SK-N-MC (cell line): Measurements from ENCODE around the gene CHFR.
"Not testable (repeated sequence)": the region's sequence is repeated elsewhere in the genome, so short reads cannot be mapped to it uniquely, and the experiment has no call there.

Experiments used
- DNase-seq: peaks from one replicate; pipeline ENCODE4 v3.0.0-alpha.2; 2011; ENCODE audit warnings: low read depth, low spot score
- H3K27ac ChIP-seq: fragments of 200-600 bp; sonication (generic); 2 replicates; pipeline ENCODE4 v1.5.1; 2016; ENCODE audit warnings: mixed run types
- H3K36me3 ChIP-seq: fragments of 200-600 bp; sonication (generic); 2 replicates; pipeline ENCODE4 v1.6.1; 2017; ENCODE audit warnings: antibody characterized with exemption, low read length, mixed read lengths; ENCODE audit not compliant: insufficient read depth
- H3K4me3 ChIP-seq: fragments of 200-600 bp; sonication (generic); 2 replicates; pipeline ENCODE4 v1.5.1; 2016
- H3K9ac ChIP-seq: fragments of 200-600 bp; sonication (generic); 2 replicates; pipeline ENCODE4 v1.8.0; 2017; ENCODE audit warnings: mixed run types, mixed read lengths; ENCODE audit not compliant: insufficient read length
- H3K9me3 ChIP-seq: fragments of 200-600 bp; sonication (generic); 2 replicates; pipeline ENCODE4 v1.6.1; 2017; ENCODE audit warnings: low read depth, mild to moderate bottlenecking, antibody characterized with exemption, low read length, moderate library complexity, mixed read lengths
- EZH2 ChIP-seq: fragments of 200-600 bp; sonication (generic); IDR thresholded peaks from one replicate; pipeline ENCODE4 v1.6.1; 2017; ENCODE audit warnings: antibody characterized with exemption
- FOXP2 ChIP-seq: optimal IDR thresholded peaks from 2 replicates; pipeline ENCODE3; 2011; ENCODE audit warnings: mild to moderate bottlenecking, moderate library complexity; ENCODE audit not compliant: insufficient read depth; ENCODE audit errors: extremely low read length, control extremely low read depth
- POLR2AphosphoS5 ChIP-seq: IDR thresholded peaks from 2 replicates; pipeline ENCODE4 v1.6.1; 2012; ENCODE audit warnings: mild to moderate bottlenecking, low read depth, low read length, borderline replicate concordance

CHFR gene

GRCh38 chr12:132839558-132840235, 47.7 kb downstream of the CHFR start:
- no peak for DNase-seq
- no peak for TF ChIP-seq POLR2AphosphoS5
- no peak for TF ChIP-seq EZH2
- TF ChIP-seq FOXP2: no peak
- H3K9me3 ChIP-seq: no peaks in the 10 kb centered on the region
- no peak overlapping the region for H3K27ac ChIP-seq
- H3K36me3 ChIP-seq: no peaks in the 10 kb centered on the region
- H3K4me3 ChIP-seq: no peak overlapping the region
- no peak overlapping the region for H3K9ac ChIP-seq

DNA sequence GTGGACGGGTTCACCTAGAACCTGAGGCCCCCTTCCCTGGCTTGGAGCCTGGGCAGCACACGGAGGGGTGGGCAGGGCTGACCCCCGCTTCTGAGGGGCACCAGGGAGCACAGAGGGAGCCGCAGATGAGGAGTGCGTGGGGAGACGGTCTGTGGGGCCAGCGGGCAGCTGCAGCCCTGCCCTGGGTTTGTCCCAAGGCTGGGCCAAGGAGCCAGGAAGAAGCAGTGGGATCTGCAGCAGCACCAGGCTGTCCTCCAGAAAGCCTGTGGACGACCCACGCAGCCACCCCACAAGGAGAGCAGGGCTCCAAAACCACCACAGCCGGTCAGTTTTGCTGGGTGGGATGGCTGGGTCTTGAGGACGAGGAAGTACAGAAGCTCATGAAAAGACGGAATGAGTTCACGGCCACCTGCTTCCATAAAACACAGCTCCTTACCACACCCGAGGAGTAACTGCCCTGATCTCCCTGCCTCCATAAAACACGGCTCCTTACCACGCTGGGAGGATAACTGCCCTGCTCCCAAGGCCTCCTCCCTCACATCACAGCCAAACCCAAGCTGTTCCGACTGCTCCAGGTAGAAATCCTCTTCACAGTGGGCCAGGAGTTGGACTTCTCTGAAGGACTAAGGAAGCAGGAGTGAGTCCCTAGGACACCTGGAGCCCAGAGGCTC, 48.9 kb downstream of the CHFR start:
- no peaks in the 10 kb centered on the region for H3K36me3 ChIP-seq
- no peaks in the 10 kb centered on the region for H3K9me3 ChIP-seq
- DNase-seq: no peak
- no peak overlapping the region for H3K27ac ChIP-seq
- TF ChIP-seq FOXP2: no peak
- no peak for TF ChIP-seq POLR2AphosphoS5
- TF ChIP-seq EZH2: no peak
- no peak overlapping the region for H3K4me3 ChIP-seq
- H3K9ac ChIP-seq: no peak overlapping the region

DNA sequence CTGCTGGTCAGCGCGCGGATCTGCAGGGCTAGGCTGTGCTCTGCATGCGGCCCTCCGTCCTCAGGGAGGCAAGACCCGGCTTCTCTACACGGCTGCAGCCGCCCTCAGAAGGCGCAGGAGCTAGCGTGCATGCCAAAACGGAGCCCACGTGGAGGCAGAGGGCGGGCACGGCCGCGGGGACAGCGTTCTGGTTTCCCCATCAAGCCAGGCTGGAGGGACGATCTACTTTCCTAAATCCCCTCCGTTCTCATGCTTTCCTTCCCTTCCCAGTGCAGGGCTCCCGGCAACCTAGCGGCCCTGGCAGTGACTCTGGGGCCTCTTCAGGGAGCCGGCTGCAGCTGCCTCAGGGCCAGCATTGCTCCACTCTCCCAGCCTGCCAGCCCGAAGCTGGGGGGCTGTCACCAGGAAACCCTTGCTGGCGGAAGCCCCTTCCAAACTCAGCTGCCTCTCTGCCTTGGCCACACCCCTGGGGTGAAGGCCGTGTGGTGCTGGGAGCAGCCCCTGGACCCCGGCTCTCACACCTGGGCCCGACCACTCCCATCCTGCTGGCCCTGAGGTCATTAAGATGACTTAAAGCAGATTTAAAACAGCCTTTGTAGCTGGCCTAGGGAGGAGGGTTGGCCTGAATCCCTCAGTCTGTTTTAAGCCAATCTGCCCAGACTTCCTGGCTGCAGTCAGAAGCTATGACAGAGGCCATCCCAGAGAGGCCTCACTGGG, 49.6 kb downstream of the CHFR start:
- no peak for DNase-seq
- no peaks in the 10 kb centered on the region for H3K9me3 ChIP-seq
- no peaks in the 10 kb centered on the region for H3K36me3 ChIP-seq
- no peak overlapping the region for H3K27ac ChIP-seq
- TF ChIP-seq EZH2 (no peak), POLR2AphosphoS5 (no peak), FOXP2 (no peak)
- no peak overlapping the region for H3K9ac ChIP-seq
- H3K4me3 ChIP-seq: no peak overlapping the region

DNA sequence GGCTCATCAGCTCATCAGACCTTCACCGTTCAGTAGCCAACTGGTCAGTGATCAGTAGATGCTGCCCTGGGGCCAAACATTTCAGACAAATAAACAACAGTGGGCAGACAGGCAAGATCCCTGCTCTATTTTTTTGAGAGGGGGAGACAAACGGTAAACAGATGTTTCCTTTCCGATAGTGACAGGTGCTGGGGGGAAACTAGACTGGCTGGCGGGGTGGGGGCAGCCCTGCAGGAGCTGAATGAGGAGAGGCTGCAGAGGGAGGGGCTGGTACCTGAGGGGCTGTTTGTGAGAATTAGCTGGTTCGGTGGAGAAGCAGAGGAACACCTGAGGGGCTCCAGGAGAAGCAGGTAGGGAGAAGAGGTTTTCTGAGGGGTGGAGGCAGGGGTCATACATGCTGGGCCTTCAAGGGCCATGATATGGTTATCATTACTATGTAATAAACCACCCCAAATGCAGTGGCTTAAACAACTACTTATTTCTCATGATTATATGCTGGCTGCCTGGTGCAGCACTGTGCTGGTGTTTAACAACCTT, 50.5 kb downstream of the CHFR start:
- H3K27ac ChIP-seq: no peak overlapping the region
- no peaks in the 10 kb centered on the region for H3K9me3 ChIP-seq
- H3K9ac ChIP-seq: no peak overlapping the region
- no peak for DNase-seq
- H3K36me3 ChIP-seq: no peaks in the 10 kb centered on the region
- no peak overlapping the region for H3K4me3 ChIP-seq
- TF ChIP-seq POLR2AphosphoS5: no peak
- no peak for TF ChIP-seq EZH2
- TF ChIP-seq FOXP2: no peak

DNA sequence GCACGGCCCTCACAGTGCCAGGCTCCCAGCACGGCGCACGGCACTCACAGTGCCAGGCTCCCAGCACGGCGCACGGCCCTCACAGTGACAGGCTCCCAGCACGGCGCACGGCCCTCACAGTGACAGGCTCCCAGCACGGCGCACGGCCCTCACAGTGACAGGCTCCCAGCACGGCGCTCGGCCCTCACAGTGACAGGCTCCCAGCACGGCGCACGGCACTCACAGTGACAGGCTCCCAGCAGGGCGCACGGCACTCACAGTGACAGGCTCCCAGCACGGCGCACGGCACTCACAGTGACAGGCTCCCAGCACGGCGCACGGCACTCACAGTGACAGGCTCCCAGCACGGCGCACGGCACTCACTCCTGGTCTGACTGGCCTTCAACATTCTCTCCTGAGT, 51.2 kb downstream of the CHFR start:
- not testable (repeated sequence) for H3K27ac ChIP-seq, H3K9me3 ChIP-seq, H3K4me3 ChIP-seq, H3K36me3 ChIP-seq, H3K9ac ChIP-seq, DNase-seq

- Histone ChIP-seq H3K36me3 (no peaks in the 10 kb centered on the region), H3K9ac (no peak overlapping the region), H3K9me3 (no peaks in the 10 kb centered on the region), H3K27ac (no peak overlapping the region), H3K4me3 (no peak overlapping the region)
- no peak for DNase-seq
- TF ChIP-seq FOXP2 (no peak), EZH2 (no peak), POLR2AphosphoS5 (no peak)
Observed at GRCh38 chr12:132835076-132836025, 52.1 kb downstream of the CHFR start.

DNA sequence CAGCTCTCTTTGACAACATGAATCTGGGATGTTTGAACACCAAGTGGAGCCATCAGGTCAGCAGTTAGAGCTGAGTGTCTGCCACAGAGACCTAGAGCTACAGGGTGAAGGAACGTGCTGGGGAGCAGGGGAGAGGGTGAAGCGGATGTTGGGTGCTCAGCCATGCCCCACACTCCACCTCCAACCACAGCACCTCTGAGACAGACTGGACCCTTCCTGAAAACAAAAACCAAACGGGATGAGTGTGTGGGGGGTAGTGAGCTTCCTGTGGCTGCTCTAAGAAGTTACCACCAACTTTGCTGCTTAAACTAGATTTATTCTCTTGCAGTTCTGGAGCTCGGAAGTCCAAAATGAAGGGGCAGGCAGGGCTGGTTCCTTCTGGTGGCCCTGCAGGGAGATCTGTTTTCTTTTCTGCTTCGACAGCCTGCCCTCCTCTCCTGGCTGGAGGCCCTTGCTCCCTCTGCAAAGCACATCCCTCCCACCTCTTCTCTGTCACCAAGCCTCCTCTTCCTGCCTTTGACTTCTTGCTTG, 53.2 kb downstream of the CHFR start:
- Histone ChIP-seq H3K36me3 (no peaks in the 10 kb centered on the region), H3K9me3 (no peaks in the 10 kb centered on the region), H3K9ac (no peak overlapping the region), H3K27ac (no peak overlapping the region), H3K4me3 (no peak overlapping the region)
- TF ChIP-seq POLR2AphosphoS5 (no peak), FOXP2 (no peak), EZH2 (no peak)
- no peak for DNase-seq

DNA sequence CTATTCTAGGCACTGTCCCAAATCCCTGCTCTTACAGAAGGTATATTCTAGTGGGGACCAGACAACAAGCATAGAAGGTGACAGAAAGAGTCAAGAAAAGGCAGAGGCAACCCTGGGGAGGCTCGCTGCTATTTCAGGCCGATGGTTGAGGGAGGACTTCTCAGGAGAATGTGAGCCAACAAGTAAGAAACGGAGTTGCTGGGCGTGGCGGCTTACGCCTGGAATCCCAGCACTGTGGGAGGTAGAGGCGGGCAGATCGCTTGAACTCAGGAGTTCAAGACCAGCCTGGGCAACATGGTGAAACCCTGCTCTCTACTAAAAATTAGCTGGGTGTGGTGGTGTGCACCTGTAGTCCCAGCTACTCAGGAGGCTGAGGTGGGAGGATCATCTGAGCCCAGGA, 54.1 kb downstream of the CHFR start:
- no peak for TF ChIP-seq EZH2
- no peak for TF ChIP-seq POLR2AphosphoS5
- no peak for TF ChIP-seq FOXP2
- Histone ChIP-seq H3K9ac (no peak overlapping the region), H3K4me3 (no peak overlapping the region), H3K27ac (no peak overlapping the region), H3K36me3 (no peaks in the 10 kb centered on the region), H3K9me3 (no peaks in the 10 kb centered on the region)
- no peak for DNase-seq
